Fibroblast of the aortic adventitia (primary cell): ENCODE results near the gene ZBTB16. TPM values are rescaled to one million over a fixed set of nuclear protein-coding genes. Genes with fewer than 3 reads are reported as not detected.
A peak's percentile ranks its signal among the peaks of the same experiment; 100 is the strongest.

ENCODE experiments used
- DNase-seq: peaks from one replicate; pipeline ENCODE4 v3.0.0-alpha.2; 2010; ENCODE audit warnings: low read depth
- H3K4me3 ChIP-seq: 2 replicates; pipeline ENCODE4 v1.5.1; 2011; ENCODE audit warnings: low read depth, mild to moderate bottlenecking, control low read depth, low read length, moderate library complexity
- total RNA-seq: library from RNA; depleted of rRNA; stranded (reverse); fragments of >200 nt; gene quantifications from 2 replicates; pipeline ENCODE4 v1.2.3, GENCODE V29; 2012; ENCODE audit warnings: low replicate concordance
- TF ChIP-seq, protein P1 (sequence below): IDR thresholded peaks from 2 replicates; pipeline ENCODE4 v1.5.1; 2011; ENCODE audit warnings: mild to moderate bottlenecking, low read length, control low read depth, inconsistent platforms; ENCODE audit not compliant: insufficient read depth

The ZBTB16 gene
- total RNA-seq, 1 donor, result 0.27 TPM

DNA sequence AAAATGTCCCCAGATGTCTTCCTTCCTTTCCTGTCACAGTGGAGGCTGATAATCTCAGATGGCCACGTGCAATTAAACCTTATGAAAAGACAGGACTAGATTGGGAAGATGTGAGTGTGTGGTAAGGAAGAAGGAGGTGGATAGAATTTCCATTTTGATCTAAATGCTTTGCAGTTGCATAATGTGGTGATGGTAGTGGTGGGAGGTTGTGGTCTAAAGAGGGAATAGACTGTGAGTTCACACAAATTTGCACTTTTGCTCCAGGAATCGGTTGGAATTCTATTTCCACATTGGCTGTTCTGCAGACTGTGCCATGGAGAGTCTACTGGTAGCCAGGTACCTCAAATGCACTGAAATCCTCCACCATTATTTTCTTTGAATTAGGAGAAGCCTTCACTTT is 93.3 kb downstream of the ZBTB16 start:
- H3K4me3 ChIP-seq, result no peak overlapping the region
- TF ChIP-seq, protein P1, sequence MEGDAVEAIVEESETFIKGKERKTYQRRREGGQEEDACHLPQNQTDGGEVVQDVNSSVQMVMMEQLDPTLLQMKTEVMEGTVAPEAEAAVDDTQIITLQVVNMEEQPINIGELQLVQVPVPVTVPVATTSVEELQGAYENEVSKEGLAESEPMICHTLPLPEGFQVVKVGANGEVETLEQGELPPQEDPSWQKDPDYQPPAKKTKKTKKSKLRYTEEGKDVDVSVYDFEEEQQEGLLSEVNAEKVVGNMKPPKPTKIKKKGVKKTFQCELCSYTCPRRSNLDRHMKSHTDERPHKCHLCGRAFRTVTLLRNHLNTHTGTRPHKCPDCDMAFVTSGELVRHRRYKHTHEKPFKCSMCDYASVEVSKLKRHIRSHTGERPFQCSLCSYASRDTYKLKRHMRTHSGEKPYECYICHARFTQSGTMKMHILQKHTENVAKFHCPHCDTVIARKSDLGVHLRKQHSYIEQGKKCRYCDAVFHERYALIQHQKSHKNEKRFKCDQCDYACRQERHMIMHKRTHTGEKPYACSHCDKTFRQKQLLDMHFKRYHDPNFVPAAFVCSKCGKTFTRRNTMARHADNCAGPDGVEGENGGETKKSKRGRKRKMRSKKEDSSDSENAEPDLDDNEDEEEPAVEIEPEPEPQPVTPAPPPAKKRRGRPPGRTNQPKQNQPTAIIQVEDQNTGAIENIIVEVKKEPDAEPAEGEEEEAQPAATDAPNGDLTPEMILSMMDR, result no peak
- no peak for DNase-seq

DNA sequence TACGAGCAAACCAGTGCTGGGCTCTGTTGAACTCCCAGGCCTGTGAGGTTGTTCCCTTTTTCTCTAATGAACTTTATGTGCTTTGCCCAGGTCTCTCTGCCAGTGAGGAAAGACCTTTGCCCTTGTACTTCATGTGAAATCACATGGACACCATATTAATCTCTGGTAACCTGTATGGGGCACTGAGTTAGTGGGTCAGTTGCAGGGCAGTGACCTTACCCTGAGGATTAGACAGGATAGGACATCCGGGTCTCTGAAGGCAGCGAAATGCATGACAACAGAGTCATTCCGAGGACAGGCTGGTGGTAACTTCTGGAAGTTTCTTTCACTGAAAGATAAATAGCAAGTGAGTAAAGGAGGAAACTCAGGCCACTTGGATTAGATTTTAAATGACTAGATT is 93.7 kb downstream of the ZBTB16 start:
- TF ChIP-seq, protein P1, result no peak
- DNase-seq, result no peak
- no peak overlapping the region for H3K4me3 ChIP-seq

DNA sequence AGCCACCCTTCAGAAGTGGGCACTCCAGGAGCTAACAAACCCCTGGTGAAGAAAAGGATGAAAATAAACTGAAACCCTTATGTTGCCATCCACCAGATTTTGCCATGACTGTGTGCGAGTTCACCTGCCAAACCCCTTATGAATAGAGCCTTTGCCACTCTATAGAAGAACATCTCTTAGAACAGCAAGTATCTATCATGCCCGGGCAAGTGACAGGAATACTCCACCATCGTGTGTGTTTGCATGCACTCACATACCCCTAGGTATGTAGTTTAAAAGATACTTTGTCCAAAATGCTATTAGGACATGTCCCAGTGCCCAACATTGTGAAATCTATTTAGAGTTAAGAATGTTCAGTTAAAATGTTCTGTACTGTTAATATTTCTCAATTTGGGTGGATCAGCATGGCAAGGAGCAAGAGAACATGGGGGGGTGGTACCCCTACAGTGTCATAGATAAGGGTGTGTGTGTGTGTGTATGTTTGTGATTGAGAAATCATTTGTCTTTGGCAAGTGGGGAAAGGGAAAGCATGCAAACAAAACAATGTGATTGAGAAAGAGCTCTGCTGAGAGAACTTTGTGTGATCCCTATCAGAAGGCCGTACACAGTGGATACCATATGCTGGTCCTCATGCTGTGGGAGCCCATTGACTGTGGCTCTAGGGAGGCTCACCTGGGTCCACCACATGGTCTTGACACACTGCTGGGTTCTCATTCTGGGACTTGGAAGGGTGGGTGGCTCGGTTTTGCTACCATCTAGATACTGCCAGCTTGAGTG is 94.9 kb downstream of the ZBTB16 start:
- peak; percentile 70 for DNase-seq
- H3K4me3 ChIP-seq, result no peak overlapping the region
- TF ChIP-seq, protein P1, result no peak

GRCh38 chr11:114155116-114155515 is 95.6 kb downstream of the ZBTB16 start:
- no peak overlapping the region for H3K4me3 ChIP-seq
- no peak for DNase-seq
- TF ChIP-seq, protein P1, result no peak

DNA sequence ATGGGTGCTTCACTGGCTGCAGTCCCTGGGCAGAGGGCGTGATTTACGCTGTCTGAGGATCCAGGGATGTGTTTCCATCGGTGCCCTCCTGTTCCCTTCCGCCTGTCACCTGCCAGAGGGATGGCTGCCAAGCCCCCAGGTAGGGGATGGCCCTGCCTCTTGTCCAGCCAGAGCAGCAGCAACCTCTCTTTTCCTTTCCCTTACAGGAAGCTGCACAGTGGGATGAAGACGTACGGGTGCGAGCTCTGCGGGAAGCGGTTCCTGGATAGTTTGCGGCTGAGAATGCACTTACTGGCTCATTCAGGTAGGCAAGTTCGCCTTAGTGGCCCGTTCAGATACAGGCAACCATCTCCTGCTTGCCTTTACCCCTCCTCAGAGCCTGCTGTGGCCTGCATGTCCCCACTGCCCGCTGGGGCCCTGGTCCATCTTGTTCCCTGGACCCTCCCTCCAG is 96.6 kb downstream of the ZBTB16 start:
- no peak for DNase-seq
- H3K4me3 ChIP-seq, result no peak overlapping the region
- TF ChIP-seq, protein P1, result no peak

GRCh38 chr11:114156782-114157181 is 97.3 kb downstream of the ZBTB16 start:
- TF ChIP-seq, protein P1, result no peak
- no peak overlapping the region for H3K4me3 ChIP-seq
- no peak for DNase-seq
